ENCODE results near the gene PCSK7. TPM values are rescaled to one million over a fixed set of nuclear protein-coding genes. Genes with fewer than 3 reads are reported as not detected.

Gene PCSK7
- total RNA-seq, 1 experiment from 2014 or later = 50.7 TPM

- H3K27ac Mint-ChIP-seq = peak overlapping the region; percentile 39 to 61 (median 48); a peak in 3 of 7 replicates
Observed at GRCh38 chr11:117201658-117202305, 30.1 kb downstream of the PCSK7 start.

More at GRCh38 chr11:117201658-117202305, 30.1 kb downstream of the PCSK7 start:
- H3K4me2 ChIP-seq (ENCODE audit: insufficient read depth, insufficient read length, low read length) = no peak overlapping the region
- H3K56ac ChIP-seq (ENCODE audit: insufficient read length, low read depth, low read length) = no peak overlapping the region
- WGBS (ENCODE audit: extremely low coverage, insufficient read length, low lambda C conversion rate) = no CpG with 5 or more reads among the region's 14 CpGs
- H3K9me3 Mint-ChIP-seq = peaks cover 0 to 3% of the 10 kb centered on the region in 2 experiments; a peak in 1 of 5 replicates
- no peak overlapping the region for H2BK15ac ChIP-seq (ENCODE audit: low read depth, low read length)
- no peak overlapping the region for H4K8ac ChIP-seq (replicated peaks; ENCODE audit: insufficient read length, low read depth, low read length)
- no peak overlapping the region for H2AFZ ChIP-seq (ENCODE audit: low read length)
- no peaks in the 10 kb centered on the region for H3K27me3 ChIP-seq (ENCODE audit: insufficient read depth, low read length)
- H3T11ph ChIP-seq (ENCODE audit: low read length) = no peak overlapping the region
- no peak overlapping the region for H2BK12ac ChIP-seq (ENCODE audit: insufficient read length, low read depth, low read length)
- no peak overlapping the region for H3K23ac ChIP-seq (ENCODE audit: insufficient read length, low read depth, low read length)
- H2AK5ac ChIP-seq (ENCODE audit: insufficient read length, low read length) = no peak overlapping the region
- no peak overlapping the region for H4K5ac ChIP-seq (ENCODE audit: insufficient read length, low read depth, low read length)
- no peaks in the 10 kb centered on the region for H3K4me1 ChIP-seq (ENCODE audit: insufficient read depth, low read length)
- TF ChIP-seq CTCF (conservative IDR thresholded peaks at IDR 0.05) = no peak
- no peaks in the 10 kb centered on the region for H3K9me3 ChIP-seq (ENCODE audit: control insufficient read depth, low read depth, low read length)
- no peak overlapping the region for H2BK120ac ChIP-seq (ENCODE audit: low read depth, low read length, poor library complexity, severe bottlenecking)
- no peak overlapping the region for H3K18ac ChIP-seq (ENCODE audit: insufficient read length, low read depth, low read length)
- peaks cover 35 to 40% of the 10 kb centered on the region in 2 experiments for H3K4me1 Mint-ChIP-seq
- no peak overlapping the region for H4K91ac ChIP-seq (ENCODE audit: insufficient read length, low read depth, low read length)
- no peak for DNase-seq
- H4K20me1 ChIP-seq (ENCODE audit: control insufficient read depth, insufficient read depth, insufficient read length) = no peaks in the 10 kb centered on the region
- no peak overlapping the region for H3K14ac ChIP-seq (ENCODE audit: insufficient read depth, low read length)
- H2BK20ac ChIP-seq (ENCODE audit: low read depth, low read length, poor library complexity, severe bottlenecking) = no peak overlapping the region
- no peaks in the 10 kb centered on the region for H3K79me1 ChIP-seq (ENCODE audit: insufficient read depth, low read depth, low read length, poor library complexity, severe bottlenecking)
- H2BK5ac ChIP-seq (ENCODE audit: insufficient read length, low read length) = no peak overlapping the region
- peaks cover 8% of the 10 kb centered on the region for H3K23me2 ChIP-seq (ENCODE audit: insufficient read length, low read depth, low read length, poor library complexity, severe bottlenecking)
- no peak overlapping the region for H3K9ac ChIP-seq (ENCODE audit: extremely low read depth, insufficient read length, low read length)
- H3K27ac ChIP-seq (ENCODE audit: insufficient read length, low read depth, low read length) = no peak overlapping the region
- H3K27me3 Mint-ChIP-seq (ENCODE audit: low read depth) = no peaks in the 10 kb centered on the region
- H3K36me3 Mint-ChIP-seq (ENCODE audit: insufficient read depth in 1 of 3, low read depth in 3 of 3) = peaks cover 13 to 32% (median 29%) of the 10 kb centered on the region in 3 experiments; a peak in 6 of 7 replicates
- H3K4ac ChIP-seq (ENCODE audit: low read depth, low read length) = no peak overlapping the region
- H3K79me2 ChIP-seq (ENCODE audit: insufficient read depth, low read length) = peaks cover 3% of the 10 kb centered on the region; the same call in 1 of the 2 replicates
- no peak overlapping the region for H3K4me3 Mint-ChIP-seq
